Stimulated activated CD4-positive, alpha-beta T cell treated with anti-CD3 and anti-CD28 coated beads, TNF-alpha, amount 100 ng/mL, for 4 hours (primary cell): Measurements from ENCODE around the gene RBKS.
"Not testable (repeated sequence)": the region's sequence is repeated elsewhere in the genome, so short reads cannot be mapped to it uniquely, and the experiment has no call there.

Source experiments
- DNase-seq, 3 experiments: peaks; one replicate each; pipeline ENCODE4 v3.0.0-alpha.2; 2020; ENCODE audit warnings: low read depth in 3 of 3

The RBKS gene

GRCh38 chr2:27873091-27873490 lies 17.1 kb downstream of the RBKS start:
- no peak for DNase-seq

GRCh38 chr2:27871802-27872201 lies 18.4 kb downstream of the RBKS start:
- no peak for DNase-seq

- DNase-seq: no peak
These were observed 19.5 kb downstream of the RBKS start for GRCh38 chr2:27870724-27871123.

GRCh38 chr2:27869763-27870162 lies 20.4 kb downstream of the RBKS start:
- DNase-seq: no peak

GRCh38 chr2:27866237-27866636 lies 23.9 kb downstream of the RBKS start:
- DNase-seq: no peak

- DNase-seq: not testable (repeated sequence)
These were observed 26.2 kb downstream of the RBKS start for GRCh38 chr2:27863955-27864354.

GRCh38 chr2:27863146-27863545 lies 27.0 kb downstream of the RBKS start:
- DNase-seq: no peak

GRCh38 chr2:27860111-27860510 lies 30.1 kb downstream of the RBKS start:
- DNase-seq: no peak

- no peak for DNase-seq
These were observed 32.6 kb downstream of the RBKS start for GRCh38 chr2:27857417-27858172.

- DNase-seq: no peak
These were observed 33.2 kb downstream of the RBKS start for GRCh38 chr2:27856956-27857355.

GRCh38 chr2:27856386-27856785 lies 33.8 kb downstream of the RBKS start:
- no peak for DNase-seq

- no peak for DNase-seq
These were observed 34.7 kb downstream of the RBKS start for GRCh38 chr2:27855476-27855875.

GRCh38 chr2:27854229-27854862 lies 35.8 kb downstream of the RBKS start:
- no peak for DNase-seq

- DNase-seq: no peak
These were observed 37.5 kb downstream of the RBKS start for GRCh38 chr2:27852691-27853090.

GRCh38 chr2:27849558-27850205 lies 40.5 kb downstream of the RBKS start:
- no peak for DNase-seq

GRCh38 chr2:27847333-27847732 lies 42.9 kb downstream of the RBKS start:
- DNase-seq: no peak

GRCh38 chr2:27844821-27845255 lies 45.3 kb downstream of the RBKS start:
- DNase-seq: no peak

- no peak for DNase-seq
These were observed 46.2 kb downstream of the RBKS start for GRCh38 chr2:27843992-27844391.

- DNase-seq: no peak
These were observed 47.3 kb downstream of the RBKS start for GRCh38 chr2:27842894-27843293.

GRCh38 chr2:27839022-27839618 lies 51.1 kb downstream of the RBKS start:
- no peak for DNase-seq

- no peak for DNase-seq
These were observed 51.7 kb downstream of the RBKS start for GRCh38 chr2:27838502-27838901.

- no peak for DNase-seq
These were observed 56.3 kb downstream of the RBKS start for GRCh38 chr2:27833931-27834330.

GRCh38 chr2:27832396-27832795 lies 57.8 kb downstream of the RBKS start:
- DNase-seq: no peak
